ENCODE results near the gene CLDN18. TPM values are rescaled to one million over a fixed set of nuclear protein-coding genes. Genes with fewer than 3 reads are reported as not detected.

Gene CLDN18
- total and polyA plus RNA-seq, 4 donors, result 0.20 to 0.50 TPM; not detected in 2

DNA sequence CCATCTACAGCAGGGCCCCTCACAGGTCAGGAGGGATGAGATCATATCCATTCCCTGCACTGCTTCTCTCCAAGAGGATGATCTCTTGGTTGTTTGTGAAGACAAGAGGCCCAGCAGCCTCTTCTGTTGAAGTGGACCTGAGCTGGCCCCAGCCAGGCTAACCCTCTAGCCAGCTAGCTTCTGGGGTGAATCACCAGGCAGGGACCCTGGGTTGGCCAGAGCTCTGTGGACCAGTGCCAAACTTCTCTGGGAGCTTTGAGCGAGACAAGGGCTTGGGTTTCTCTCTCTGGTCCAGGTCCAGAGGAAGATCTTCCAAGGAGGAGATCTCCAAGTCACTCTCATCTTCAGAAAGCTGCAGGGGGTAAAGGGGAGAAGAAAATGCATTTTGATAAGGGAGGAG is 52.7 kb downstream of the CLDN18 start:
- intact Hi-C loops (cut with DNase I), result no loop called here
- no peak for DNase-seq
- WGBS, 2 donors, result 10 to 11% methylated on average over 1 of the region's 1 CpG
- H3K27me3 ChIP-seq (ENCODE audit: control insufficient read depth in 1 of 2, insufficient read depth in 2 of 2, low read length in 1 of 2), result no peaks in the 10 kb centered on the region
- no peaks in the 10 kb centered on the region for H3K36me3 ChIP-seq (ENCODE audit: control insufficient read depth in 1 of 2, insufficient read depth in 2 of 2, low read length in 1 of 2)
- no peaks in the 10 kb centered on the region for H3K9me3 ChIP-seq (ENCODE audit: control insufficient read depth, low read length)
- ATAC-seq (ENCODE audit: low FRiP score), result no peak
- no peaks in the 10 kb centered on the region for H3K4me1 ChIP-seq (ENCODE audit: control insufficient read depth in 1 of 2, insufficient read depth in 2 of 2, low read length in 2 of 2)
- H3K4me3 ChIP-seq (ENCODE audit: low read length in 2 of 2), result no peak overlapping the region
- no peak overlapping the region for H3K27ac ChIP-seq (ENCODE audit: low read depth in 1 of 2, low read length in 2 of 2)

- H3K27me3 ChIP-seq (ENCODE audit: control insufficient read depth in 1 of 2, insufficient read depth in 2 of 2, low read length in 1 of 2), result no peaks in the 10 kb centered on the region
Observed at GRCh38 chr3:138063416-138063815, 53.5 kb downstream of the CLDN18 start.

DNA sequence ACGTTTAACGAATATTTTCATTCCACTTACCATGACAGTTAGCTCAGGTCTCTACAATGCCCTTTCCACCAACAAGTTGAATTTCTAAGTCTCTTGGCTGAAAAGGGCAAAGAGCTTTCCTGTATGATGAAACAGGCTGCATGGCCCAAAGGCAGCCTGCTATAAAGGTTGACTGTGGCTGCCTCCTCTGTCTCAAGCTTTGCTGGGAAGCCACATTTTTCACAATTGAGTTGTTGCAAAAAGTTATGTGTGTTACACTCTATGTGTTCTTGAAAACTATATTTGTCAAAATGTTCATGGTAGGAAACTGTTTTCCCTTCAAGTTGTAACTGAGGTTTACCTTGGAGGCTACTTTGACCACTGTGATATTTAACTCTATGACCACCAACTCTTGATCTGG is 56.0 kb downstream of the CLDN18 start:
- intact Hi-C loops (cut with DNase I), result no loop called here
- WGBS, 2 donors, result 90 to 92% methylated on average over 2 of the region's 2 CpGs
- H3K4me3 ChIP-seq (ENCODE audit: low read length in 2 of 2), result no peak overlapping the region
- no peaks in the 10 kb centered on the region for H3K9me3 ChIP-seq (ENCODE audit: control insufficient read depth, low read length)
- DNase-seq (no peak), ATAC-seq (ENCODE audit: low FRiP score) (no peak)
- H3K27me3 ChIP-seq (ENCODE audit: control insufficient read depth in 1 of 2, insufficient read depth in 2 of 2, low read length in 1 of 2), result no peaks in the 10 kb centered on the region
- no peak overlapping the region for H3K27ac ChIP-seq (ENCODE audit: low read depth in 1 of 2, low read length in 2 of 2)
- no peaks in the 10 kb centered on the region for H3K36me3 ChIP-seq (ENCODE audit: control insufficient read depth in 1 of 2, insufficient read depth in 2 of 2, low read length in 1 of 2)
- no peaks in the 10 kb centered on the region for H3K4me1 ChIP-seq (ENCODE audit: control insufficient read depth in 1 of 2, insufficient read depth in 2 of 2, low read length in 2 of 2)

More at GRCh38 chr3:138063416-138063815, 53.5 kb downstream of the CLDN18 start:
- no peaks in the 10 kb centered on the region for H3K36me3 ChIP-seq (ENCODE audit: control insufficient read depth in 1 of 2, insufficient read depth in 2 of 2, low read length in 1 of 2)
- H3K9me3 ChIP-seq (ENCODE audit: control insufficient read depth, low read length), result no peaks in the 10 kb centered on the region
- H3K27ac ChIP-seq (ENCODE audit: low read depth in 1 of 2, low read length in 2 of 2), result no peak overlapping the region
- DNase-seq (no peak), ATAC-seq (ENCODE audit: low FRiP score) (no peak)
- no peak overlapping the region for H3K4me3 ChIP-seq (ENCODE audit: low read length in 2 of 2)
- intact Hi-C loops (cut with DNase I), result no loop called here
- no peaks in the 10 kb centered on the region for H3K4me1 ChIP-seq (ENCODE audit: control insufficient read depth in 1 of 2, insufficient read depth in 2 of 2, low read length in 2 of 2)
- WGBS, 2 donors, result 71 to 73% methylated on average over 4 of the region's 4 CpGs

DNA sequence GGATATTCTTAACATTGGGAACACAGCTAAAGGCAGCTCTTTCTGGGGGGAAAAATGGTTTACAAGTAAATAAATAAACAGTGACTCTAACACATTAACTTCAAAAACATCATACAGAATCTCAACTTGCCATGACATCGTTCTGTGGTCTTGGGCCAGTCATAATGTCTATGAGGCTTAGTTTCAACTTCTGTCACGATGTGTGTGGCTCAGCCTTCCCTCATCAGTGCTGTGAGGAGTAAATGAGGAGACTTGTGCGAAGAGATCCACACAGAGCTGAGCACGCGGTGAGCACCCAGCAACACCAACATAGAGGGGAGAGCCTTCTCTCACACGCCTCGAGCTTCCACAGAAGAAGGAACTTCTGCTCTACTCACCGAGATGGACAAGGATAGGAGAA is 56.4 kb downstream of the CLDN18 start:
- WGBS, 2 donors, result 89 to 94% methylated on average over 8 of the region's 8 CpGs
- ATAC-seq (ENCODE audit: low FRiP score) (no peak), DNase-seq (no peak)
- Histone ChIP-seq H3K27ac (ENCODE audit: low read depth in 1 of 2, low read length in 2 of 2) (no peak overlapping the region), H3K4me1 (ENCODE audit: control insufficient read depth in 1 of 2, insufficient read depth in 2 of 2, low read length in 2 of 2) (no peaks in the 10 kb centered on the region), H3K36me3 (ENCODE audit: control insufficient read depth in 1 of 2, insufficient read depth in 2 of 2, low read length in 1 of 2) (peaks cover 0 to 2% of the 10 kb centered on the region in 2 donors), H3K27me3 (ENCODE audit: control insufficient read depth in 1 of 2, insufficient read depth in 2 of 2, low read length in 1 of 2) (no peaks in the 10 kb centered on the region), H3K9me3 (ENCODE audit: control insufficient read depth, low read length) (no peaks in the 10 kb centered on the region), H3K4me3 (ENCODE audit: low read length in 2 of 2) (no peak overlapping the region)
- intact Hi-C loops (cut with DNase I), result no loop called here

DNA sequence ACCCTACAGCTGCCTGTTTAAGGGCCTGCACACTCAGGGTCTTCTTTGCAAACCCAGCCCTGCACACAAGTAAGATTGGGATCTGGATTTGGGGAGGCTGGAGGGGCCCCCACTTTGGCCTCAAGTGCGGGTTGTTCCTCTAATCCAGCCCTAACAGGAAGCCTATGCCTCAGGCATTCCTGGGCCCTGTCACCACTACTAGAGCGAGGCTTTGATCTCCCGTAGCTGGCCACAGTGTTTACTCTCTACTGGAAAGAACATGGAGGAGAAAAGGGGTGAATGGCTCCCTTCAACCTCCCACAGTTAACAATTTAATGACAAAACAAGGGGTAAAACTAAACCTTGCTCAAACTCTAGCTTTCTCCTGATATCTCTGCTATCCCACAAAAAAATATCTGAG is 57.0 kb downstream of the CLDN18 start:
- Histone ChIP-seq H3K9me3 (ENCODE audit: control insufficient read depth, low read length) (no peaks in the 10 kb centered on the region), H3K27ac (ENCODE audit: low read depth in 1 of 2, low read length in 2 of 2) (no peak overlapping the region), H3K4me1 (ENCODE audit: control insufficient read depth in 1 of 2, insufficient read depth in 2 of 2, low read length in 2 of 2) (no peaks in the 10 kb centered on the region), H3K4me3 (ENCODE audit: low read length in 2 of 2) (no peak overlapping the region), H3K27me3 (ENCODE audit: control insufficient read depth in 1 of 2, insufficient read depth in 2 of 2, low read length in 1 of 2) (no peaks in the 10 kb centered on the region), H3K36me3 (ENCODE audit: control insufficient read depth in 1 of 2, insufficient read depth in 2 of 2, low read length in 1 of 2) (peaks cover 0 to 2% of the 10 kb centered on the region in 2 donors)
- intact Hi-C loops (cut with DNase I), result no loop called here
- 88 to 90% methylated on average over 3 of the region's 3 CpGs for WGBS, 2 donors
- DNase-seq, result no peak
- no peak for ATAC-seq (ENCODE audit: low FRiP score)

- ATAC-seq (ENCODE audit: low FRiP score) (no peak), DNase-seq (no peak)
- intact Hi-C loops (cut with DNase I), result loop anchor here (1.0 kb wide), 1 partner anchor 51 kb away; no protein-coding TSS in a partner anchor
- WGBS, 2 donors, result 79 to 80% methylated on average over 8 of the region's 8 CpGs
- Histone ChIP-seq H3K4me3 (ENCODE audit: low read length in 2 of 2) (no peak overlapping the region), H3K27ac (ENCODE audit: low read depth in 1 of 2, low read length in 2 of 2) (no peak overlapping the region), H3K4me1 (ENCODE audit: control insufficient read depth in 1 of 2, insufficient read depth in 2 of 2, low read length in 2 of 2) (no peaks in the 10 kb centered on the region), H3K27me3 (ENCODE audit: control insufficient read depth in 1 of 2, insufficient read depth in 2 of 2, low read length in 1 of 2) (no peaks in the 10 kb centered on the region), H3K9me3 (ENCODE audit: control insufficient read depth, low read length) (no peaks in the 10 kb centered on the region), H3K36me3 (ENCODE audit: control insufficient read depth in 1 of 2, insufficient read depth in 2 of 2, low read length in 1 of 2) (peaks cover 0 to 2% of the 10 kb centered on the region in 2 donors)
Observed at GRCh38 chr3:138068046-138068445, 58.1 kb downstream of the CLDN18 start.

GRCh38 chr3:138068579-138069174 is 58.7 kb downstream of the CLDN18 start:
- intact Hi-C loops (cut with DNase I), result loop anchor here (1.0 kb wide), 1 partner anchor 51 kb away; no protein-coding TSS in a partner anchor
- WGBS, 2 donors, result 26 to 27% methylated on average over 14 of the region's 14 CpGs
- peak; percentile 87 to 93 for DNase-seq
- no peak overlapping the region for H3K27ac ChIP-seq (ENCODE audit: low read depth in 1 of 2, low read length in 2 of 2)
- peak; percentile 91 for ATAC-seq (ENCODE audit: low FRiP score)
- peaks cover 0 to 2% of the 10 kb centered on the region in 2 donors for H3K36me3 ChIP-seq (ENCODE audit: control insufficient read depth in 1 of 2, insufficient read depth in 2 of 2, low read length in 1 of 2)
- H3K4me1 ChIP-seq (ENCODE audit: control insufficient read depth in 1 of 2, insufficient read depth in 2 of 2, low read length in 2 of 2), result no peaks in the 10 kb centered on the region
- H3K27me3 ChIP-seq (ENCODE audit: control insufficient read depth in 1 of 2, insufficient read depth in 2 of 2, low read length in 1 of 2), result no peaks in the 10 kb centered on the region
- H3K4me3 ChIP-seq (ENCODE audit: low read length in 2 of 2), result no peak overlapping the region
- no peaks in the 10 kb centered on the region for H3K9me3 ChIP-seq (ENCODE audit: control insufficient read depth, low read length)

GRCh38 chr3:138070006-138070405 is 60.0 kb downstream of the CLDN18 start:
- intact Hi-C loops (cut with DNase I), result no loop called here
- H3K36me3 ChIP-seq (ENCODE audit: control insufficient read depth in 1 of 2, insufficient read depth in 2 of 2, low read length in 1 of 2), result peaks cover 0 to 2% of the 10 kb centered on the region in 2 donors
- no peaks in the 10 kb centered on the region for H3K4me1 ChIP-seq (ENCODE audit: control insufficient read depth in 1 of 2, insufficient read depth in 2 of 2, low read length in 2 of 2)
- 70 to 71% methylated on average over 4 of the region's 4 CpGs for WGBS, 2 donors
- no peaks in the 10 kb centered on the region for H3K9me3 ChIP-seq (ENCODE audit: control insufficient read depth, low read length)
- no peaks in the 10 kb centered on the region for H3K27me3 ChIP-seq (ENCODE audit: control insufficient read depth in 1 of 2, insufficient read depth in 2 of 2, low read length in 1 of 2)
- H3K4me3 ChIP-seq (ENCODE audit: low read length in 2 of 2), result no peak overlapping the region
- no peak overlapping the region for H3K27ac ChIP-seq (ENCODE audit: low read depth in 1 of 2, low read length in 2 of 2)
- ATAC-seq (ENCODE audit: low FRiP score), result no peak
- no peak for DNase-seq

DNA sequence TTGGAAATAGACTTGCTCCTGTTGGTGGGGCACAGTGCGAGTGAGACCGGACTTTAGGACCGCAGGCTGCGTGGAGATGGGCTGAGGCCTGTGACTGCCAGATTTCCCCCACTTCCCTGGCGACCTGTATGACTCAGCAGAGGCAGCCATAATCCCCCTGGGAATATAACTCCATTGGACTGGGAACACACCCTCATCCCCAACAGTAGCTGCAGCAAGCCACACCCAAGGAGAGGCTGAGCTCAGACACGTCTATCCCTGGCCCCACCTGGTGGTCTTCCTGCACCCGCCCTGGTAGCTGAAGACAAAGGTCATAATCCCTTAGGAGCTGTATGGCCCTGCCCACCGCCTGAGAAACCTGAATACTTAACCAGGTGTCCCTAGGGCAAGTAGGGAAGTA is 62.8 kb downstream of the CLDN18 start:
- Histone ChIP-seq H3K9me3 (ENCODE audit: control insufficient read depth, low read length) (no peaks in the 10 kb centered on the region), H3K36me3 (ENCODE audit: control insufficient read depth in 1 of 2, insufficient read depth in 2 of 2, low read length in 1 of 2) (peaks cover 4 to 8% of the 10 kb centered on the region in 2 donors), H3K4me3 (ENCODE audit: low read length in 2 of 2) (no peak overlapping the region), H3K27me3 (ENCODE audit: control insufficient read depth in 1 of 2, insufficient read depth in 2 of 2, low read length in 1 of 2) (no peaks in the 10 kb centered on the region), H3K4me1 (ENCODE audit: control insufficient read depth in 1 of 2, insufficient read depth in 2 of 2, low read length in 2 of 2) (no peaks in the 10 kb centered on the region), H3K27ac (ENCODE audit: low read depth in 1 of 2, low read length in 2 of 2) (no peak overlapping the region)
- WGBS, 2 donors, result 76% methylated on average over 8 of the region's 8 CpGs
- ATAC-seq (ENCODE audit: low FRiP score) (no peak), DNase-seq (no peak)
- intact Hi-C loops (cut with DNase I), result no loop called here
